HG03354 (cell line): ENCODE measurements around the gene COMP.

Experiments used
- ATAC-seq: cut with Tn5 transposase; IDR thresholded peaks from one replicate; pipeline ENCODE4 v1.9.1; 2021; ENCODE audit warnings: mild to moderate bottlenecking; ENCODE audit not compliant: unreplicated experiment, poor library complexity, severe bottlenecking

COMP gene

DNA sequence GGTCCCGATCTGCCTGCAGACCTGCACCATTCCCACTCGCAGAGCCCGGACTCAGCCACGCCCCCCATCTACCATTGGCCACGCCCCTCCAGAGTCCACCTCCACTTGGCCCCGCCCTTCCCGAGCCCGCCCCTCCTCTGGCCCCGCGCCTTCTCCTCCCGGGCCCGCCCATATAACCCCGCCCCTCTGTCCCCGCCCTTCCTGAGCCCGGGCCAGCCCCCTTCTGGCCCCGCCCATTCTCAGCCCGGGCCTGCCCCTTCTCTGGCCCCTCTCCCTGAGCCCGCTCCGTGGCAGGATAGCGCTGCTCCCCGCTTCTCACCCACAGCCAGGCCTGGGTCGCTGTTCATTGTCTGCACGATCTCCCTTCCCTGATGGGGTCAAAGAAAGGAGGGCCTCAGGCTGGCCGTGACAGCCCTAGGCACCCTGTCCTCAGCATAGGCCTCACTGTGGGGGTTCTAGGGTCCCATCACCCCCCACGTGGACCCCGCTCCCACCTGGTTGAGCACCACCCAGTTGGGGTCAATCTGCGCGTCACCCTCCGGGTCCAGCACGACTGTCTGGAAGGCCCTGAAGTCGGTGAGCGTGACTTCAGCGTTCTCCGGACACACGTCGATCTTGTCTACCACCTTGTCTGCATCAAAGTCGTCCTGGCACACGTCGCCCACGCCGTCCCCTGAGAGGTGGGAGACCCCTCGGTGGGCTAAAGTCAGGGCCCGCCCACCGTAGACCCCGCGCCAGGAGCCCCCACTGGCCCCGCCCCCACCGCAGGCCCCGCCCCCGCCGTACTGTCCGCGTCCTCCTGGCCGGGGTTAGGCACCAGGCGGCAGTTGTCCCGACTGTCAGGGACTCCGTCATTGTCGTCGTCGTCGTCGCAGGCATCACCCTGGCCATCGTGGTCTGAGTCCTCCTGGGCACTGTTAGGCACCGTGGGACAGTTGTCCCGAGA is 5.7 kb downstream of the COMP start:
- no peak for ATAC-seq

DNA sequence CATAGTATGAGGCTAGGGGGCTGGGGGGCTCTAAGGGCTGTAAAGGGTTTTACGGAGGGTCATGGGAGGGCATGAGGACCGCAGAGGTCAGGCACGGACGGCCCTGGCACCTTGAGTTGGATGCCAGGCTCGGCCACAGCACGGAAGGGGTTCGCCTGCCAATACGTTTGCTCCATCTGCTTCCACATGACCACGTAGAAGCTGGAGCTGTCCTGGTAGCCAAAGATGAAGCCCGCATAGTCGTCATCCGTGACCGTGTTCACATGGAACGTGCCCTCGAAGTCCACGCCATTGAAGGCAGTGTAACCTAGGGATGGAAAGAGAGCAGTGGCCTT is 6.4 kb downstream of the COMP start:
- ATAC-seq: no peak

DNA sequence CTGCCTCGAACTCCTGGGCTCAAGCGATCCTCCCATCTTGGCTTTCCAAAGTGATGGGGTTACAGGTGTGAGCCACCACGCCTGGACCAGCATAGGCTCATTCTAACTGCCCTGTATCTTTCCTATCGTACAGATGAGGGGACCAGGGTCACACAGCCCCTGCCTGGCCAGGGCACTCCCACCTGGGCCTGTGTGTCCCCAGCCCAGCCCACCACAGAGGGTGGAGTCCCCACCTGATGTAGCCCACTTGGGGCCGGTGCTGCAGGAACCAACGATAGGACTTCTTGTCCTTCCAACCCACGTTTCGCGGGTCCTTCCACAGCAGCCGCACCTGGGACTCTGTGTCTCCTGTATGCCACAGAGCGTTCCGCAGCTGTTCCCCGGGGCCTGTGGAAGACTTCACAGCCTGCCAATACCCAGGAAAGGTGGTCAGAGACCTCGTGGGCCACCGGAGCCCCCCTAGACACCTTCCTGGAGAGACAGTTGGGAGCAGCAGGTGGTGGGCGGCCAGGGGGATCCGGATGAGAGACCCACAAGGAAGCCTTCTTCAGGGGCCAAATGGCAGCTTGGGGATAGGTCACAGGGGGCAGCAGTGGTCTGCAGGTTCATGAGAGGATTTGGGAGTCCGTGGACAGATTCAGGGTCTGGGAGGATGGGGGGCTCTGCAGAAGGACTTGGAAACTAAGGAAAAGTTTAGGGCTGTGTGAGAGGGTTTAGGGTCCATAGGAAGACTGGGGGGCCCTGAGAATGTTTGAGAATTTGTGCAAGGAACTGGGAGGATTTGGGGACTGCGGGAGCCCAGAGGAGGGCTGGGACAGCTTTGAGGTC is 6.9 kb downstream of the COMP start:
- ATAC-seq: no peak

DNA sequence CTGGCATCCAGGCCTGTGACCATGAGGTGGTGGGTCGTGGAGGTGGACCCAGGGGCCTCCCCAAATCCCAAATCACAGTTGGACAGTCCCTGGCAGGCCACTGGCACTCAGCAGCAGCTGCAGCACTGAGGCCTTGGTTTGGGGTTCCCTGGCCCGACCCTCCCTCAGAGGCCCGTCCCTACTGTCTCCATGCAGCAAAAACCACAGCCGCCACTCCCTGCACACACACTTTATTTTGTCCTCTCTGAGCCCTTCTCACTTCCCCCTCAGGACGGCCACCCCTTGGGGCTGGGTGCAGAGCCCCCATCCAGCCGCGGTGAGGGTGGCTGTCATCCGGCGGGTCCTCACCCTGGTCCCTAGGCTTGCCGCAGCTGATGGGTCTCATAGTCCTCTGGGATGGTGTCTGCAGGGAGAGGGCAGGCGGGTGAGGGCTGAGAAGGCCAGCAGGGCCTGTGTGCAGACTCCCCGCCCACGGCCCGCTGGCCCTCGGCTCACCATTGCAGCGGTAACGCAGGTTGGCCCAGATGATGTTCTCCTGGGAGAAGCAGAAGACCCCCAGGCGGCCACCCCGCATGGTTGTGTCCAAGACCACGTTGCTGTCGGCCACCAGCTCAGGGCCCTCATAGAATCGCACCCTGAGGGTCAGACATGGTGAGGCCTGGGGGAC is 8.4 kb downstream of the COMP start:
- no peak for ATAC-seq

DNA sequence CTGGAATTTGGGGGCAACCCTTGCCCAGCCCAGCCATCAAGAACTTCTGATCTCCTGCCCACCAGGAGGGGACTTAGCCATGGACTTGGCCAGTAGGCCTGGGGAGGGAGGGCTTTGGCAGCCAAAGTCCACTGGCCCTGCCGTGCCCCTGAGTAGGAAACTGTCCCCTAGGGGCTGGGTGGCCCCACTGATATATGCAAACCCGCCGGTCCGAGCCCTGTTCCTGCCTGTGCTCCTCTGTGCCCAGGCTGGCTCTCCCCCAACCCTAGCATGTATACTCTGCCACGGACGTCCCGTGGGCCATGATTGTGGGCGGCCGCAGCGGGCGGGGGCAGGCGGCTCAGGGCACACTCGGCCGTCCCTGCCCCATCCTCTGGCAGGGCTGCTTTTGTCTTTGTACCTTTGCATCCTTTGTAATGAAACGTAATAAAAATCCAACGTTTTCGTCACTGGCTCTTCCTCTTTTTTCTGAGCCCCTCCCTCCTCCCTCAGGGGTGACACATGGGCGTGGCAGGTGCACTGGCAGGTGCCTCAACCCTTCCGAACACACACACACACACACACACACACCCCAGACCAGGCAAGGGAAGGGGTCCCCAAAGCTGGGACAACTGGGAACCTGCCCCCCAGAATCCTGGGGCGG is 9.1 kb downstream of the COMP start:
- no peak for ATAC-seq

DNA sequence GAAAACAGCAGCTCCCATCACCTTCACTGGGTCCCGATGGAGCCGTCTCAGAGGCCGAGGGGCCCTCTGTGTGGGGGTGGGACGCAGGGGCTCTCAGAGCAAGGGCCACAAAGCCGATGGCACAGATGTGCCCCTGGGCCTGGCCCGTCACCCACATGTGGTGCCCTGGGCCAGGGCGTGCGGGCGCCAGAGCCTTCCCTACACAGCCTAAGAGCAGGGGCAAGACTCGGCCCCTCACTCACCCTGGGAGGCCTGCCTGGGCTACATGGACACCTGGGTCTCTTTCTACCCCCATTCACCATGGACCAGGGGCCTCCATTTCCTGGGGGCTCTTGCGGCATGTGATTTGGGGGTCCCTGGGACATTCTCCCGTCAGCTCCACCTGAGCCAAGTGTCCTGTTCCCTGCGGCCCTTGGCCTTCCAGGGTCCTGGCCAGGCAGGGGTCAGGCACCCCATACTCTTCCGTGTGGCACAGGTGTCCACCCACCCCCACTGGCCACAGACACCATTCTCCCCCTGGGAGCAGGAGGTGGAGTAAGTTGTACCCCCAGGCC is 10.0 kb downstream of the COMP start:
- ATAC-seq: no peak

DNA sequence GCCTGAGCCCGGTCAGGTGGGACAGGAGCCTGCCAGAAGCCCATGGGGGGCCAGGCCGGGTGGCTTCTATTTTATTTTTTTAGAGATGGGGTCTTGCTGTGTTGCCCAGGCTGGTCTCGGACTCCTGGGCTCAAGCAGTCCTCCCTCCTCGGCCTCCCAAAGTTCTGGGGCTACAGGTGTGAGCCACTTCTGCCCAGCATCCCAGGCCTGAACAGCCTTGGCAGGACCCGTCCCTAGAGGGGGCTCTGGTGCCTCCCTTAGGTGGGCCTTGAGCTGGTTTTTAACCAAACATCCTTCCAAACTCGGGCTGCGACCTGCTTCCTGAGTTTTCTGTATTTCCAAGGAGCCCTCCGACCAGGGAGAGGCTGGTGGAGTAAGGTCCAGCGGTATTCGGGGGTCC is 10.5 kb downstream of the COMP start:
- no peak for ATAC-seq

DNA sequence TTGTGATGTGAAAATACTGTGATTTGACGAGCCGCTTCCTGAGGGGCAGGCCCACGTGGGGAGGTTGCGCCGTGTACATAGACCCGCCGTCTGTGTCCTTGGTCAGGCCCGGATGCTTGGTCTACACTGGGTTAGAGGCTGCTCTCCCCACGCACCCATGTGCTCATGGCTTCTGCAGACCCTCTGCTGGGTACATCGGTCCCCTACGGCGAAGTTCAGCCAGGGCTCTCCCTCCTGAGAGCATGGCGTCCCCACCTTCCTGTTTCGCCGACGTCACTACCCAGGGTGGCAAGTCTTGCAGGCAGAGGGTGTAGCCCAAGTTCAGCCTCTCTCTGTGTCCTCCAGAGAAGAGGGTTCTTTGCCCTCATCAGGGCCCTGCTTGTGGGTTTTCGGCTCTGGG is 11.0 kb downstream of the COMP start:
- ATAC-seq: no peak

DNA sequence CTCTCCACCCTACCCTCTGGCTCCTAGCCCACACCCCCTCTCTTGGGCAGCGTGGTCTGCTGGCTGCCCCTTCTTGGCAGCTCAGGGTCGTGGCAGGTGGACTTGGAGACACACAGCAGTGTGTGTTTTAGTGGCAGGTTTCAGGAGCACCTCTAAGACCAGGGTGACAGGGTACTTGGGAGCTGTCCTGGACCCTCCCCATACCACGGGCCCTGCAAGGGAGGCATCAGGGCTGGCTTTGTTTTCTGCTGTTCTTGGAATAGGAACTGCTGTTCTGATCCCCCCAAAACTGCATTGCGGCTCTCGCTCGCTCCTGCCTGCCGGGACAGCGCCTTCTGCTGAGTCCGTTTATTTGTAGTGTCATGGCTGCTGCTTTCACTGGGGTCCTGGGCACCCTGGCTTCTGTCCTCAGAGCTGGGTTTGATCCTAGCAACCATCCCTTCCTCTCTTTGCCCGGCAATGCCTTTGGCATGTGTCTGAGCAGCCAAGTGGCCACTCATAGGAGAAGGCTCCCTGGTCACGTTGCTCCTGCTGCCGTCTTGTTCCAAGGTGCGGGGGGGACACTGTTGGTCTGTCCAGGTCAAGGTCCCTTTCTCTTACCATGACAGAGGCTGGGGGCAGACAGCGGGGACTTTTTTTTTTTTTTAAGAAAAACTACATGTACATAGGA is 12.1 kb downstream of the COMP start:
- ATAC-seq: no peak

DNA sequence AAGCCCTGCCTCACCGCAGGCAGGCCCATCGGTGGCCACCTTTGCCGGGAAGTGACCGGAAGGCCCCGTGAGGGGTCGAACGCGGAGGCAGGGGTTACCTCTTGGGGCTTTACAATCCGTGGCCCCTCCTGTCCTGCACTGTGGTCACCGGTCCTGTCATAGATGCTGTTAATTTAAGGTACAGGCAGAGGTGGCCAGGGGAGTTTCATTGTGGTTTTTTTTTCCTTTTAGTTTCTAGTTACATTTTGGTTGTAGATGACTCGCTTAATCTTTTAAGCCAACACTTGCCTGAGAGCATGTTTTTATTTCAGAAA is 13.1 kb downstream of the COMP start:
- no peak for ATAC-seq

DNA sequence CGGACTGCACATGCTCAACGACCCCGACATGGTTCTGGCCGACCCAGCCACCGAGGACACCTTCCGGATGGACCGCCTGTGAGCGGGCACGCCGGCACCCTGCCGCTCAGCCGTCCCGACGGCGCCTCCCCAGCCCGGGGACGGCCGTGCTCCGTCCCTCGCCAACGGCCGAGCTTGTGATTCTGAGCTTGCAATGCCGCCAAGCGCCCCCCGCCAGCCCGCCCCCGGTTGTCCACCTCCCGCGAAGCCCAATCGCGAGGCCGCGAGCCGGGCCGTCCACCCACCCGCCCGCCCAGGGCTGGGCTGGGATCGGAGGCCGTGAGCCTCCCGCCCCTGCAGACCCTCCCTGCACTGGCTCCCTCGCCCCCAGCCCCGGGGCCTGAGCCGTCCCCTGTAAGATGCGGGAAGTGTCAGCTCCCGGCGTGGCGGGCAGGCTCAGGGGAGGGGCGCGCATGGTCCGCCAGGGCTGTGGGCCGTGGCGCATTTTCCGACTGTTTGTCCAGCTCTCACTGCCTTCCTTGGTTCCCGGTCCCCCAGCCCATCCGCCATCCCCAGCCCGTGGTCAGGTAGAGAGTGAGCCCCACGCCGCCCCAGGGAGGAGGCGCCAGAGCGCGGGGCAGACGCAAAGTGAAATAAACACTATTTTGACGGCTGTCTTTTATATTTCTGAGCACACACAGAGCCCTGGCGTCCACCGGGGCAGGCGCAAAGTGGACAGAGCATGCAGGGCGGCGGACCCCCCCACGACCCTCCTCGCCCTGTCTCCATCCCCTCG is 13.6 kb downstream of the COMP start:
- no peak for ATAC-seq

DNA sequence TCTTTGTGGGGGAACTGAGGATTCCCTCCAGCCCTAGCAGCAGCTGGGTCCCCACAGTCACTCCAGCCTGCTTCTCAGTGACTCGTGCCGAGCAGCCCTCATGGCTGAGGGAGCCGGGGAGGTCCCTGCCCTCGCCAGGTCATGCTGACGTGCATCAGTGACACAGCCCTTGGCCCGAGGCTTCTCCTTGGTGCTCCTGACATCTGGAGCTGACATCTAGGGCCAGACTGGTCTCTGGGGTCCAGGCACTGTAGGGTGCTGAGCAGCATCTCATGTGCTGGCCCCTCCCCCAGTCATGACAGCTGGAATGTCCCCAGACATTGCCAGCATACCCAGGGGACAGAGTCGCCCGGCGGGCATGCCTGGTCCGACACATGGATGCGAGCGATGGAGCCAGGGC is 14.4 kb downstream of the COMP start:
- no peak for ATAC-seq

DNA sequence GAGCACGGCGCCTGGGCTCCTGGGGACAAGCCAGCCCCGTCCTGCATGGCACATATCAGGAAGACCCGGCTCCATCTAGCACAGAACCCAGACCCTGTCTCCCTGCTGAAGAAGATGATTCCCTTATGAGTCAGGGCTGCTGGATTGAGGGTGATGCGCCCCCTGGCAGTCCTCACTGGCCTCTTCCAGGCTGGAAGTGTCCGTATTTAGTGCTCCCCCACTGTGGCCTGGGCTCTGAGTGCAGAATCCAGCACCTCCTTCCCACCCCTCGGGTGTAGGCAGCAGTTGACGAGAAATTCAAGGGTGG is 14.9 kb downstream of the COMP start:
- ATAC-seq: no peak

DNA sequence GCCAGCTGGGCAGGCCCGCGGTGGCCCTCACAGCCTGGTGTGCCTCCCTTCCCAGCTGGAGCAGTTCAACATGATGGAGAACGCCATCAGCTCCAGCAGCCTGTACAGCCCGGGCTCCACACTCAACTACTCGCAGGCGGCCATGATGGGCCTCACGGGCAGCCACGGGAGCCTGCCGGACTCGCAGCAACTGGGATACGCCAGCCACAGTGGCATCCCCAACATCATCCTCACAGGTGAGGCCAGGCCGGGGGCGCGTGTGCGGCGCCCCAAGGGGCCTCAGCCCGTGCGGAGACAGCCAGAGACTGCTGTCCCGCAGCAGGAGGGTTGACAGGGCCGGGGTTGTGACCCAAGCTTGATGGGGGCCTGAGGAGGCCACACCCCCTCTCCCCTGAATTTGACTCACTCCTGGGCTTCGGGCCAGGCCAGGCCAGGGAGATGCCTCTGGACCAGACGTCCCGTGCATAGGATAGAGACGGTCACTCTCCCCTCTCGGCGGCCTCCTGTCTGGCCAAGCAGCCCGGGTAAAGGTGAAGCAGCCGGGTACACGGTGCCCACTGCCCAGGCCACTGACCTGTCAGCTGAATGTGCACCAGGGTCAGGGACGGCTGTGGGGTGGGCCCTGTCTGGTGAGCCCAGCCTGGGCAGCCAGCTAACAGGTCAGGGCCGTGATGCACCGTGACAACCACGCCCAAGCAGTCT is 15.4 kb downstream of the COMP start:
- no peak for ATAC-seq

DNA sequence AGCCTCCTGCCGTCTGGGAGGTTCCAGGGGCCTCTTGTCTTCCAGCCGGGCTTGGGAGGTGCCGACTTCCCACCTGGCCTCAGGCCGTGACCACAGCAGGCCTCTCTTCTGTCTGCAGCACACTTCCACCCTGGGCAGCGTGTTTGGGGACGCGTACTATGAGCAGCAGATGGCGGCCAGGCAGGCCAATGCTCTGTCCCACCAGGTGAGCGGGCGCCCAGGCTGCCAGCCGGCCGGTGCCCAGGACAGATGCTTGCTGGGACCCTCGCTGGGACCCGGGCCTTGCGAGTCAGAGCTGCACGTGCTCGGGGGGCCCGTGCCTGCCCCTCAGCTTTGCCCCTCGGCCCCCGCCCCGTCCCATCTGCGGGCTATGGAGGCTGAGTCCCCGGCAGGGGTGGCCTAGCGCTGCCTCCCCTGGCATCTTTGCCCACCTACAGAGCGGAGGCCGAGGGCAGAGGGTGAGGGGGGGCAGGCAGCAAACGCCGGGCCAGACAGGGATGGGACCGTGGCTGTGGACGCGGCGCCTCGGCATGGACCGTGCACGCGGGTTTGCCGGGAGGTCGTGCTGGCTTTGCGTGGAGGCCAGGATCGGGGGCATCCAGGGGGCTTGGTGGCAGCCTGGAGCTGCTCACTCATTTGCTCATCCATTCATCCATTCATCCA is 16.2 kb downstream of the COMP start:
- ATAC-seq: no peak

DNA sequence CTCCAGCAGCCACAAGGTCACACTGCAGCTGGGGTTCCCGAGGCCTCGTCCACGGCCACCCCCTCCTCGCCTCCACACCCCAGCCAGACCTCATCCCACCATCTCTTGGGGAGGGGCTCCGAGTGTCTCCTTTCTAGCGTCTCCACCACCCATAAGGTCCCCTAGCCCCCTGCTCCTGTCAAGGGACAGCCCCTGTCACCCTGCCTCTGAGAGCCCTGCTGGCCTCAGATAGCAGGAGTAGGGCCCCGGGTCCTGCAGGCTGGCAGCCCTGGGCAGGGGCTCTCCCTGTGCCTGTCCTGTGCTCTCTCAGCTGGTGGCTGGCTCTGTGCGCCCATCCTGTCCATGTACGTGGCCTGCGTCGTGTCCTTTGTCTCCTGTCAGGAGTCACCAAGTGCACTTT is 17.0 kb downstream of the COMP start:
- ATAC-seq: no peak

DNA sequence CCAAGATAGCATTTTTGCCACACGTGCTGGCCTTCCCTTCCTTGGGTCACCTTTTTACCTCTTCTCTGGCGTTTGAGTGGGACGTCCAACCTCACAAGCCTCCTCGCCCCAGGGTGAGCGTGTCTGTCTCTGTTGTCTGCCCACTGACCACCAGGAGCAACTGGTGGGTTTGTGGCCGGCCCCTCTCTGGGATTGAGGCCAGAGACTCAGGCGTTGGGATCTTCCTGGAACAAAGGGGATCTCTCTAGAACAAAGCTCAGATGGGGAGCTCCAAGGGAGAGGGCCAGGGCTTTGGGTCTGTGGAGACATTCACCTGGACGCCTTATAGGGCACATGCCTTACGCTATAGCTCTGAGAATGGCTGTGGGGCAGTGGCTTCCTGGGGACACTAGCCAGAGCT is 17.4 kb downstream of the COMP start:
- no peak for ATAC-seq
